Sigmoid colon (tissue), 4 donors: ENCODE data around the gene PARL.
"Not testable (repeated sequence)": the region's sequence is repeated elsewhere in the genome, so short reads cannot be mapped to it uniquely, and the experiment has no call there.

Source experiments
- POLR2A ChIP-seq, 2 donors: fragments of 450-650 bp; IDR thresholded peaks; one replicate each; pipeline ENCODE4 v1.6.1; 2016; ENCODE audit warnings: antibody characterized with exemption in 2 of 2, mild to moderate bottlenecking in 2 of 2, moderate library complexity in 2 of 2
- POLR2AphosphoS5 ChIP-seq, 4 donors: sonication (generic); formaldehyde crosslinking; IDR thresholded peaks; one replicate each; pipeline ENCODE4 v1.6.1; 2017; ENCODE audit warnings: antibody characterized with exemption in 4 of 4

GRCh38 chr3:183784503-183784902, 100.2 kb downstream of the PARL start:
- not testable (repeated sequence) for TF ChIP-seq POLR2AphosphoS5, POLR2A (IDR thresholded peaks at IDR 0.05)
